Measurements from ENCODE around the gene CMTM6. TPM values are rescaled to one million over a fixed set of nuclear protein-coding genes. Genes with fewer than 3 reads are reported as not detected.

Gene CMTM6
- total and polyA plus RNA-seq, 9 of the 15 experiments (the other 6 are each of a cell fraction or from before 2014, with no cell fraction given) = 8.9 to 39.7 (median 19.5) TPM

GRCh38 chr3:32502118-32502945 lies at the start of gene CMTM6 (continued):
- TF ChIP-seq ZNF518B (CRISPR knock-in tag; IDR thresholded peaks at IDR 0.05) = no peak
- peak; percentile 53; the same call in 1 of the 2 replicates for TF ChIP-seq RUNX1 (IDR thresholded peaks at IDR 0.05; ENCODE audit: low read depth)
- TF ChIP-seq SMARCA4 (IDR thresholded peaks at IDR 0.05) = peak; percentile 86
- TF ChIP-seq SMARCE1 (IDR thresholded peaks at IDR 0.05) = peak; percentile 82
- TF ChIP-seq FOXK2 (conservative IDR thresholded peaks at IDR 0.05 in 1 of 2, IDR thresholded peaks at IDR 0.05 in 1 of 2; ENCODE audit: low read depth in 2 of 2) = peak; percentile 92 to 95
- no peak for TF ChIP-seq CHD7 (IDR thresholded peaks at IDR 0.05; ENCODE audit: low read depth, low read length)
- 0 out of 2 replicates have a peak, but pooled peaks have one; percentile 25 for TF ChIP-seq ERF (CRISPR knock-in tag; IDR thresholded peaks at IDR 0.05)
- peak; percentile 63 for TF ChIP-seq STAT5A (IDR thresholded peaks at IDR 0.05; ENCODE audit: borderline replicate concordance, low read length)
- TF ChIP-seq KDM2B (CRISPR knock-in tag; IDR thresholded peaks at IDR 0.05) = 0 out of 2 replicates have a peak, but pooled peaks have one; percentile 82
- 0 out of 2 replicates have a peak, but pooled peaks have one; percentile 55 for TF ChIP-seq ZNF395 (CRISPR knock-in tag; IDR thresholded peaks at IDR 0.05)

Measured in K562 (cell line).